Anterior cingulate cortex (tissue), 58 donors: ENCODE data around the gene SCGB1C2.

ENCODE experiments used
- DNase-seq, 58 donors: peaks; one replicate each; lab custom pipeline; 2025; lab: John Stamatoyannopoulos, UW

SCGB1C2 gene

DNA sequence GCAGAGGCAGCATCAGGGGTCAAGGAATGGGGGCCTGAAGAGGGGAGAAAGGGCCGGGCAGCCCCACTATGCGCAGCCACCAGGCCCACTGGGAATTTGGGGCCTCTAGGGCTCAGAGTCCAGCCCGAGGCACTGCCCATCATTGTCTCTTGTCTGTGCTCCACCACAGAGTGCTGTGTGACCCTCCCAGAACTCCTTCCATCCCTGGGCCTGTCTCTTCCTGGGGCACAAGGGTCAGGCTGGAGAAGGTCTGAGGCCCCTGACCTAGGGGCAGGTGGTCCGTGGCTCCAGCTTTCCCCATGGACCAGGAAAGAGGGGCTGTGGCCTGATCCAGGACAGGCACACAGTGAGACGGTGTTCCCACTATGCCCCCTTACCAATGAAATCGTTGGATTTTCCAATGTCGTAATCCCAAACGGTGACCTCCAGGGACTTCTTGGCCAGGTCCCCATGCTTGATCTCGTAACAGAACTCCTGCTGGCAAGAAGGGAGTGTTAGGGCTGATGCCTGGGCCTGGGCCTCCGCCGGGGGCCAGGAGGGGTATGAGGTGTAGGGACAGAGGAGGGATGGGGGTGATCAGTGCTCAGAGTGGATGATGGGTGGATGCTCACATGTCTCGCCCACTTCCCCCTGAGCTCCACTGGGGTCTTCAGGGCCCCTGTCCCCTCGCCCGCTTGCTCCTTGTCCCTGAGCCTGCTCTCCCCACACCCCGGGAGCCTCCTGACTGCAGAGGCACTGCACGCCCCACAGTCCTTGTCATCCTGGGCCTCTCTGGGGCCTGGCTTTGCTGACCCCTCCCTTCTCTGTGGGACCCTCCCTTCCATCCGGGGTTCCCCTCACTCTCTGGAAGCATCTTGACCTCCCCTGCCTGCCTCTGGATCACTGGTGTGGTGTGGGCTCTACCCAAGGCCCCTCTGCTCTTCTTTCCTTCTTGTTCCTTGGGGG lies 10.7 kb downstream of the SCGB1C2 start:
- no peak for DNase-seq

- DNase-seq, result no peak
These were observed 11.4 kb downstream of the SCGB1C2 start for GRCh38 chr17:148757-149156.

DNA sequence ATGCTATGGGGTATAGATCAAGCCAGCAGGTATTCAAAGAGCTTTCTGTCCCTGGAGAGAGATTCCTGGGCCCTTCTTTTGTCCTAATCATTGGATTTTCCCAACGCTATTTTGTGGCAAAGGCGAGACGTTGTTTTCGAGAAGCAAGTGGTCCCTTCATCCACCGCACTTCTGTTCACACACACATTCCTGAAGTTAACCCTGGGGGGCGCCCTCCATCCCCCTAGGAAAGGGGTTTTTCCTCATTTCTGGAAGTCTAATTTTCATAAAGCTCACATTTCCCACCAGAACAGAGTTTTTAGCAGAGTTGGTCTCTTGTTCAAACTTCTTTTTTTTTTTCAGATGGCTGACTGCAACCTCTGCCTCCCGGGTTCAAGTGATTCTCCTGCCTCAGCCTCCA lies 11.9 kb downstream of the SCGB1C2 start:
- DNase-seq, result no peak

DNA sequence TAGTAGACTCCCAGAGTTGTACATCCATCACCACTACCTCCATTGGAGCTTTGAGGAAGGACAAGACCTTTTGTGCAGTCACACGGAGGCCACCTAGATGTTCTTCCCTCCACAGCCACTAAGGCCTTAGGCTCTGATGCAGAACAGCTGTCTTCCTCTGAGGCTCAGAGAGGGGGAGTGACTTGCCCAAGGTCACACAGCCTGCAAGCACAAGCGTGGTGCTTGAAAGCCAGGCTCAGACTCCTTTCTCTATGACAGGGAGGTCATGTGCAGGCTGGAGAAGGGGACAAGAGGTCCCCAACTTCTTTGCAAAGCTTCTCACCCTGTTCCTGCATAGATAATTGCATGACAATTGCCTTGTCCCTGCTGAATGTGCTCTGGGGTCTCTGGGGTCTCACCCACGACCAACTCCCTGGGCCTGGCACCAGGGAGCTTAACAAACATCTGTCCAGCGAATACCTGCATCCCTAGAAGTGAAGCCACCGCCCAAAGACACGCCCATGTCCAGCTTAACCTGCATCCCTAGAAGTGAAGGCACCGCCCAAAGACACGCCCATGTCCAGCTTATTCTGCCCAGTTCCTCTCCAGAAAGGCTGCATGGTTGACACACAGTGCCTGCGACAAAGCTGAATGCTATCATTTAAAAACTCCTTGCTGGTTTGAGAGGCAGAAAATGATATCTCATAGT lies 12.7 kb downstream of the SCGB1C2 start:
- DNase-seq, result no peak

GRCh38 chr17:151004-151403 lies 13.6 kb downstream of the SCGB1C2 start:
- no peak for DNase-seq

DNA sequence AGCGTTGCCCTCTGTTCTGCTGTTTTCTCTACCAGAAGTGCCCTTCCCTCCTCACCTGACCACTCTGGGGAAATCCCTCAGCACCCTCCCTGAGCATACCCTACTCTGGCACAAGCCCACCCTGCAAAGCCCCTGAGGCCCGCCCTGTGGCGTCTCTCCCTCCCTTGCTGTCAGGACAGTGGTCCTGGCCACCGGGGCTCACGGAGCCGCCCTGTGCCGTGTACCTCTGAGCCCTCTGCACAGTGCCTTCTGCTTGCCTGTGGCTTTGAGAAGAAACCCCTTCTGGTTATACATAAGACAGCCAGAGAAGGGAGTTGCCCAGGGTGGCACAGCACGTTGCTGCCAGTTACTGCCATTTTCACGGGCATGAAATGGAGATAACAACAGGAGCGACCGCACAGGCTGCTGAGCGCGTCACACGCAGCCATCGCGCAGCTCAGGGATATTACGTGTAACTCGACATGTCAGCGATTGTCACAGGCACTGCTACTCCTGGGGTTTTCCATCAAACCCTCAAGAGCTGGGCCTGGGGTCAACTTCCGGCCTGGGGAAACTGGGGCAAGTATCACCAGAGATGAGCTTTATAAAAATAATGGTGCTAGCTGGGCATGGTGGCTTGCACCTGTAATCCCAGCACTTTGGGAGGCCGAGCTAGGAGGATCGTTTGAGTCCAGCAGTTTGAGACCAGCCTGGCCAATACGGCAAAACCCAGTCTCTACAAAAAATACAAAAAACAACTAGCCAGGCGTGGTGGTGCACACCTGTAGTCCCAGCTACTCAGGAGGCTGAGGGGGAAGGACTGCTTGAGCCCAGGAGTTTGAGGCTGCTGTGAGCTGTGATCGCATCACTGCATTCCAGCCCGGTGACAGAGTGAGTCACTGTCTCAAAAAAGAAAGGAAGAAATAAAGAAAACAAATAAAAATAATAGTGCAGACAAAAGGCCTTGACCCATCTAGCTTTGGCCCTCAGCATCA lies 14.8 kb downstream of the SCGB1C2 start:
- no peak for DNase-seq

DNA sequence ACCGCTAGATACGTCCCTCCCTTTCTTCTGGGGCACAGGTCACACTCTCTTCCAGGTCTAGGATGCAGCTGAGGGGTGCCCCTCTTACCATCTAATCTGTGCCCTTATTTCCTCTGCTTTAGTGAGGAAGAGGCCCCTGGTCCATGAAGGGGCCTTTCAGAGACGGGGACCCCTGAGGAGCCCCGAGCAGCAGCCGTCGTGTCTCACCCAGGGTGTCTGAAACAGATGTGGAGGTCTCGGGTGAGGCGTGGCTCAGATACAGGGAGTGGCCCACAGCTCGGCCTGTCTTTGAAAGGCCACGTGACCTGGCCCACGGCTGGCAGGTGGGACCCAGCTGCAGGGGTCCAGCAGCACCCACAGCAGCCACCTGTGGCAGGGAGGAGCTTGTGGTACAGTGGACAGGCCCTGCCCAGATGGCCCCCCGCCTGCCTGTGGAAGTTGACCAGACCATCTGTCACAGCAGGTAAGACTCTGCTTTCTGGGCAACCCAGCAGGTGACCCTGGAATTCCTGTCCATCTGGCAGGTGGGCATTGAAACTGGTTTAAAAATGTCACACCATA lies 15.6 kb downstream of the SCGB1C2 start:
- no peak for DNase-seq

GRCh38 chr17:153851-154250 lies 16.5 kb downstream of the SCGB1C2 start:
- no peak for DNase-seq

GRCh38 chr17:155576-155975 lies 18.2 kb downstream of the SCGB1C2 start:
- no peak for DNase-seq

GRCh38 chr17:156094-156621 lies 18.8 kb downstream of the SCGB1C2 start:
- no peak for DNase-seq

- DNase-seq, result no peak
These were observed 19.6 kb downstream of the SCGB1C2 start for GRCh38 chr17:156946-157345.

- DNase-seq, result no peak
These were observed 20.5 kb downstream of the SCGB1C2 start for GRCh38 chr17:157901-158300.

GRCh38 chr17:158379-158778 lies 21.0 kb downstream of the SCGB1C2 start:
- no peak for DNase-seq

- no peak for DNase-seq
These were observed 22.2 kb downstream of the SCGB1C2 start for GRCh38 chr17:159609-160008.

GRCh38 chr17:160336-160735 lies 23.0 kb downstream of the SCGB1C2 start:
- DNase-seq, result no peak

DNA sequence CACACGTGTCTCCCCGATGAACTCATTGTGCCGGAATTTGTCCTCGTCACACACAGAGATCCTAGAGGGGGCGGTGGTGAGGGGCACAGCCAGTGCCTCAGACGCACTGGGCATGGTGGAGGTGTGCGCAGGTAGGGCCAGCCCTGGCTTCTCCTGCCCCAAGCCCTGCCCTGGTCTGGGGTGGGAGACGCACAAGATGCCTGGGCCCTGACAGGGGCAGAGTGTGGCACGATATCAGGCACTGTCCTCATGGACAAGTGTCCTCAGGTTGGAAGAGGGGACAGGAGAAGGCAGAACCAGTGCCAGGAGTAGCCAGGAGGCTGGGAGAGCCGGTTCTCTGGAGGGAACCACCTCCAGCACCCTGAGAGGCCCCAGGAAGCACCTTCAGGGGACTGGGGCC lies 24.1 kb downstream of the SCGB1C2 start:
- no peak for DNase-seq

DNA sequence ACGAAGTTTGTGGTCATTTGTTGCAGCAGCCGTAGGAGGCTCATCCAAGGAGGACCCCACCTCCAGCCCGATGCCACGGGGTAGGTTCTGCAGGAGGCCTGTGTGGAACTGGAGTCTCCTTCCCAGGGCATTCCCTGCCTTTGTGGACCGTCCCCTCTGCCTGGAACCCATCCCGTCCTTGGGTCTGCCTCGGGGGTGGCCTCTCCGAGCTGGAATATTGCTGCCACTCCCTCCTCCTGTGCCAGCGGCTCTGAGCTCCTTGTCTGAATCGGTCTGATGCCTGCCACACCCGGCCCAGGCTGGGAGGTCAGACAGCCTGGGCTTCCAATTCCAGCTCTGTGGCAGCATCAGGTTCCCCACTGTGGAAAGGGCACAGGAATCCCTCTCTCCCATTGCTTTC lies 25.3 kb downstream of the SCGB1C2 start:
- DNase-seq, result no peak

- DNase-seq, result no peak
These were observed 26.2 kb downstream of the SCGB1C2 start for GRCh38 chr17:163514-164098.
